B cell (primary cell): ENCODE measurements around the gene DCTN4. TPM values are rescaled to one million over a fixed set of nuclear protein-coding genes. Genes with fewer than 3 reads are reported as not detected.

Source experiments
- ATAC-seq: fragments of 200-7000 bp; cut with Tn5 transposase; one replicate; pipeline ENCODE4 v1.10.0; 2021; ENCODE audit warnings: low read depth, mild to moderate bottlenecking, moderate number of reproducible peaks, moderate library complexity
- CTCF ChIA-PET: fragments of 350-600 bp; sonication (Branson Sonifier 250); formaldehyde crosslinking; loops from one replicate; lab custom pipeline; 2021; ENCODE audit warnings: antibody characterized with exemption, inconsistent platforms; lab: Charles Lee
- POLR2A ChIA-PET: fragments of 350-600 bp; sonication (Branson Sonifier 250); formaldehyde crosslinking; loops from one replicate; lab custom pipeline; 2021; ENCODE audit warnings: antibody characterized with exemption; lab: Charles Lee
- DNase-seq: peaks from one replicate; pipeline ENCODE4 v3.0.0; 2013
- H2AFZ ChIP-seq: 2 replicates; pipeline ENCODE4 v1.6.1; 2012; ENCODE audit warnings: mild to moderate bottlenecking, low read depth, low read length; ENCODE audit not compliant: insufficient read depth, poor library complexity, severe bottlenecking
- H3K27ac ChIP-seq, 2 donors: 1 replicate in 1 of 2; 2 replicates in 1 of 2; pipeline ENCODE4 v1.5.1; 2012 to 2013; ENCODE audit warnings: low read length in 2 of 2, mild to moderate bottlenecking in 2 of 2, moderate library complexity in 1 of 2
- H3K27me3 ChIP-seq, 4 experiments: fragments of 200-600 bp in 1 of 4; sonication (generic) in 1 of 4; replicated peaks in 1 of 4; 1 replicate in 2 of 4; 2 replicates in 2 of 4; pipeline versions ENCODE4 v1.6.1 to v1.7.0; 2013 to 2016; ENCODE audit warnings: low read length in 3 of 4, mild to moderate bottlenecking in 2 of 4, mixed read lengths in 1 of 4, moderate library complexity in 1 of 4; ENCODE audit not compliant: insufficient read depth in 4 of 4, control insufficient read depth in 3 of 4; ENCODE audit errors: control extremely low read depth in 1 of 4
- H3K36me3 ChIP-seq, 2 experiments: replicated peaks in 1 of 2; 1 replicate in 1 of 2; 2 replicates in 1 of 2; pipeline versions ENCODE4 v1.6.1 to v1.7.1; 2013; ENCODE audit warnings: low read length in 1 of 2; ENCODE audit not compliant: insufficient read depth in 2 of 2, control insufficient read depth in 1 of 2; ENCODE audit errors: control extremely low read depth in 1 of 2, extremely low read depth in 1 of 2
- H3K4me1 ChIP-seq, 2 donors: fragments of 200-600 bp in 1 of 2; sonication (generic) in 1 of 2; 1 replicate in 1 of 2; 2 replicates in 1 of 2; pipeline versions ENCODE4 v1.5.1 to v1.6.1; 2013 to 2017; ENCODE audit warnings: low read length in 2 of 2; ENCODE audit not compliant: control insufficient read depth in 2 of 2, insufficient read depth in 2 of 2
- H3K4me2 ChIP-seq: replicated peaks from 2 replicates; pipeline ENCODE3; 2012; ENCODE audit warnings: mild to moderate bottlenecking, low read depth, low read length; ENCODE audit not compliant: poor library complexity, severe bottlenecking
- H3K4me3 ChIP-seq, 5 experiments: fragments of 200-600 bp in 1 of 5; sonication (generic) in 1 of 5; 1 replicate in 3 of 5; 2 replicates in 2 of 5; pipeline versions ENCODE4 v1.5.1 to v1.7.0; 2011 to 2016; ENCODE audit warnings: low read length in 4 of 5, mild to moderate bottlenecking in 4 of 5, low read depth in 2 of 5, control low read depth in 1 of 5, moderate library complexity in 1 of 5; ENCODE audit not compliant: insufficient read depth in 1 of 5; ENCODE audit errors: control extremely low read depth in 1 of 5, extremely low read depth in 1 of 5
- H3K79me2 ChIP-seq: fragments of 200-600 bp; sonication (generic); one replicate; pipeline ENCODE4 v1.6.0; 2016; ENCODE audit warnings: low read length; ENCODE audit not compliant: control insufficient read depth, insufficient read depth
- H3K9ac ChIP-seq: fragments of 200-600 bp; sonication (generic); 2 replicates; pipeline ENCODE4 v1.6.1; 2017; ENCODE audit warnings: mild to moderate bottlenecking, low read length, moderate library complexity
- H3K9me3 ChIP-seq, 3 donors: one replicate each; pipeline versions ENCODE4 v1.6.1 to v1.7.1; 2013; ENCODE audit warnings: low read length in 2 of 3; ENCODE audit not compliant: control insufficient read depth in 2 of 3, insufficient read depth in 1 of 3; ENCODE audit errors: control extremely low read depth in 1 of 3
- H4K20me1 ChIP-seq: 2 replicates; pipeline ENCODE4 v1.6.0; 2012; ENCODE audit warnings: mild to moderate bottlenecking, low read length; ENCODE audit not compliant: insufficient read depth, control insufficient read depth, poor library complexity, severe bottlenecking
- H3K27ac Mint-ChIP-seq: one replicate; pipeline ENCODE4 v1.8.0; 2021; ENCODE audit warnings: mixed read lengths
- H3K27me3 Mint-ChIP-seq: one replicate; pipeline ENCODE4 v1.8.0; 2021; ENCODE audit warnings: mixed read lengths
- H3K4me1 Mint-ChIP-seq: one replicate; pipeline ENCODE4 v1.8.0; 2021; ENCODE audit warnings: mixed read lengths
- H3K4me3 Mint-ChIP-seq: one replicate; pipeline ENCODE4 v1.8.0; 2021; ENCODE audit warnings: mixed read lengths
- H3K9me3 Mint-ChIP-seq: one replicate; pipeline ENCODE4 v1.8.0; 2022; ENCODE audit warnings: mixed read lengths; ENCODE audit not compliant: insufficient read depth
- EZH2 ChIP-seq: IDR thresholded peaks from 2 replicates; pipeline ENCODE4 v1.6.1; 2012; ENCODE audit warnings: borderline replicate concordance, low read depth, mild to moderate bottlenecking, moderate library complexity, low read length; ENCODE audit not compliant: insufficient read depth, poor library complexity, severe bottlenecking
- WGBS: methylation state at CpG from one replicate; pipeline ENCODE4 v1.1.5; 2013; ENCODE audit warnings: missing lambda C conversion rate; ENCODE audit not compliant: insufficient coverage; 5-methylcytosine and 5-hydroxymethylcytosine counted together
- intact Hi-C: fragments of 100-400 bp; cut with micrococcal nuclease; formaldehyde crosslinking; loops from one replicate; pipeline ENCODE4 v1.10.0; 2022
- polyA minus RNA-seq: library from RNA; depleted of rRNA, polyadenylated mRNA; stranded (reverse); fragments of >200 nt; gene quantifications from 2 replicates; pipeline ENCODE4 v1.2.3, GENCODE V29; 2012
- polyA plus RNA-seq: library from polyadenylated mRNA; depleted of rRNA; stranded (reverse); fragments of >200 nt; gene quantifications from 2 replicates; pipeline ENCODE4 v1.2.3, GENCODE V29; 2012
- total RNA-seq, 2 donors: library from RNA; stranded (reverse); fragments of 120-200 nt in 1 of 2; gene quantifications; 1 replicate in 1 of 2; 2 replicates in 1 of 2; pipeline versions ENCODE4 v1.2.3 to v1.2.4, GENCODE V29; 2013 to 2022
- TF ChIP-seq, protein P1 (sequence below): fragments of 200-600 bp; IDR thresholded peaks from one replicate; pipeline ENCODE4 v1.8.0; 2022; ENCODE audit warnings: antibody characterized with exemption, mild to moderate bottlenecking

DCTN4 gene
- total RNA-seq = 54.4 and 58.4 TPM in 2 replicates
- 25.8 TPM for total RNA-seq (2013)
- 11.2 and 17.2 TPM in 2 replicates for polyA plus RNA-seq
- polyA minus RNA-seq = 30.9 and 39.5 TPM in 2 replicates

DNA sequence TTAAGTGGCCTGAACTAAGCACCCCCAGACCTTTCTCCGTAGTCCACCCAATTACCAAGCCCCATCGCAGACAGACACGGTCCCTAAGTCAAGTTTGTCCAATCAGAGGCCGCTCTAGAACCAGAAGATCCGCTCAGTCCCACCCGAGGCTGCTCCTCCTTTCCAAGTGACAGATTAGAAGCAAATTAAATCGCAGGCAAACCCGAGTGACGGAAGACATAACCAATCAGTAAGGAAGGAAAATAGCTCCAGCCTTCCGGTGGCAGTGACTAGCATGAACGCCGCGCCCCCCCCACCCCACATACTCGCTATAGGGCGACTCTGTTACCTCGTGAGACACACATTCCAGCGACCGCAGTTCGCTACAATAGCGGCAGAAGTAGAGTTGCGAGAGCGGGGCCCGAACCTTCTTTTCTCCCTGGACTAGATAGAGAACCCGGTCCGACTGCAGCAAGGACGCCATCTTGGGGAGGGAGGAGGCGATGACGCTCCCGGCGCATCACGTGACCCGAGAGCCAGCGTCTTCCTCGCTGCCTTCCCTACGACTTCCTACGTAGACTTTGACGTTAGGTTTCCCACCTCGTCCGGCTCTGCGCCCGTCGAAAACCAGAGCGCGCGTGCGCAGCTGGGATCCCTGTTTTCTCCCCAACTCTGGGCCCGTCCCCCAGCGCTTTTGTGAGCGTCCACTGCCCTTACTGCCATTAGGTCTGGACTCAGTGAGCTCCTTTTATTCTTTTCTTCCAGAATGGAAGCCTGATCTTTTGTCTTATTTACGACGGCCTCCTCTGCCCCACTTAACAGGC is at the start of gene DCTN4:
DCTN4 (minus strand) TSS at position 487 of the 803 bp plus-strand sequence; CDS start at position 463, 24 bp downstream.
- CTCF ChIA-PET = interaction anchor here (0.6 to 3.4 kb wide), 5 partner anchors 58 to 687 kb away, joined by 3 to 15 read pairs (median 6); partner anchors contain the start of genes IRGM, RBM22 and RPS14
- peak within 1 kb of the TSS; percentile 82 for H3K9ac ChIP-seq
- POLR2A ChIA-PET = interaction anchor here (2.0 kb wide), 1 partner anchor 58 kb away, joined by 11 read pairs; the partner anchor contains the start of gene RBM22
- peak within 1 kb of the TSS; percentile 94 for H2AFZ ChIP-seq
- no peaks in the 10 kb centered on the region for H3K9me3 ChIP-seq
- no peaks in the 10 kb centered on the region for H3K9me3 Mint-ChIP-seq
- peak; percentile 91 for ATAC-seq
- peak; percentile 98 for DNase-seq
- peaks cover 42% of the 10 kb centered on the region for H3K79me2 ChIP-seq
- peaks cover 3% of the 10 kb centered on the region for H3K27me3 Mint-ChIP-seq
- peaks cover 6% of the 10 kb centered on the region for H4K20me1 ChIP-seq
- peaks cover 0 to 6% (median 3%) of the 10 kb centered on the region in 4 experiments for H3K27me3 ChIP-seq
- H3K4me3 Mint-ChIP-seq = no peak within 1 kb of the TSS
- 3% methylated on average over 51 of the region's 51 CpGs for WGBS
- H3K4me1 Mint-ChIP-seq = peaks cover 23% of the 10 kb centered on the region
- intact Hi-C loops = loop anchor here (1.0 to 5.0 kb wide), 7 partner anchors 57 to 1206 kb away; partner anchors contain the start of genes CSNK1A1, GM2A, IRGM and RBM22
- H3K4me2 ChIP-seq = peak within 1 kb of the TSS; percentile 85
- peaks cover 15 to 20% of the 10 kb centered on the region in 2 donors for H3K4me1 ChIP-seq
- no peak for TF ChIP-seq EZH2
- TF ChIP-seq, protein P1, sequence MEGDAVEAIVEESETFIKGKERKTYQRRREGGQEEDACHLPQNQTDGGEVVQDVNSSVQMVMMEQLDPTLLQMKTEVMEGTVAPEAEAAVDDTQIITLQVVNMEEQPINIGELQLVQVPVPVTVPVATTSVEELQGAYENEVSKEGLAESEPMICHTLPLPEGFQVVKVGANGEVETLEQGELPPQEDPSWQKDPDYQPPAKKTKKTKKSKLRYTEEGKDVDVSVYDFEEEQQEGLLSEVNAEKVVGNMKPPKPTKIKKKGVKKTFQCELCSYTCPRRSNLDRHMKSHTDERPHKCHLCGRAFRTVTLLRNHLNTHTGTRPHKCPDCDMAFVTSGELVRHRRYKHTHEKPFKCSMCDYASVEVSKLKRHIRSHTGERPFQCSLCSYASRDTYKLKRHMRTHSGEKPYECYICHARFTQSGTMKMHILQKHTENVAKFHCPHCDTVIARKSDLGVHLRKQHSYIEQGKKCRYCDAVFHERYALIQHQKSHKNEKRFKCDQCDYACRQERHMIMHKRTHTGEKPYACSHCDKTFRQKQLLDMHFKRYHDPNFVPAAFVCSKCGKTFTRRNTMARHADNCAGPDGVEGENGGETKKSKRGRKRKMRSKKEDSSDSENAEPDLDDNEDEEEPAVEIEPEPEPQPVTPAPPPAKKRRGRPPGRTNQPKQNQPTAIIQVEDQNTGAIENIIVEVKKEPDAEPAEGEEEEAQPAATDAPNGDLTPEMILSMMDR = no peak
- H3K27ac ChIP-seq = peak within 1 kb of the TSS; percentile 91 to 93
- H3K36me3 ChIP-seq = peaks cover 8 to 29% of the 10 kb centered on the region in 2 experiments
- H3K4me3 ChIP-seq = peak within 1 kb of the TSS; percentile 81 to 95 (median 85)
- no peak within 1 kb of the TSS for H3K27ac Mint-ChIP-seq
